Gastroesophageal sphincter (tissue), 3 donors: ENCODE measurements around the gene KRT14.
"Not testable (repeated sequence)": the region's sequence is repeated elsewhere in the genome, so short reads cannot be mapped to it uniquely, and the experiment has no call there.

Source experiments
- CTCF ChIP-seq, 4 experiments: fragments of 200-600 bp in 2 of 4; fragments of 450-650 bp in 2 of 4; sonication (generic) in 1 of 4; IDR thresholded peaks; one replicate each; pipeline ENCODE4 v1.5.1; 2017 to 2019; ENCODE audit warnings: antibody characterized with exemption in 4 of 4, mild to moderate bottlenecking in 2 of 4, moderate library complexity in 2 of 4
- EP300 ChIP-seq: sonication (generic); formaldehyde crosslinking; IDR thresholded peaks from one replicate; pipeline ENCODE4 v1.6.1; 2017; ENCODE audit warnings: antibody characterized with exemption, mild to moderate bottlenecking
- POLR2A ChIP-seq, 2 donors: fragments of 450-650 bp; IDR thresholded peaks; one replicate each; pipeline ENCODE4 v1.6.1; 2017; ENCODE audit warnings: antibody characterized with exemption in 2 of 2, mild to moderate bottlenecking in 2 of 2, moderate library complexity in 1 of 2

GRCh38 chr17:41623184-41623861 lies 36.6 kb upstream of the KRT14 start:
- TF ChIP-seq CTCF (IDR thresholded peaks at IDR 0.05); POLR2A (IDR thresholded peaks at IDR 0.05); EP300: not testable (repeated sequence)
